ENCODE data around the gene OPCML.

The OPCML gene

DNA sequence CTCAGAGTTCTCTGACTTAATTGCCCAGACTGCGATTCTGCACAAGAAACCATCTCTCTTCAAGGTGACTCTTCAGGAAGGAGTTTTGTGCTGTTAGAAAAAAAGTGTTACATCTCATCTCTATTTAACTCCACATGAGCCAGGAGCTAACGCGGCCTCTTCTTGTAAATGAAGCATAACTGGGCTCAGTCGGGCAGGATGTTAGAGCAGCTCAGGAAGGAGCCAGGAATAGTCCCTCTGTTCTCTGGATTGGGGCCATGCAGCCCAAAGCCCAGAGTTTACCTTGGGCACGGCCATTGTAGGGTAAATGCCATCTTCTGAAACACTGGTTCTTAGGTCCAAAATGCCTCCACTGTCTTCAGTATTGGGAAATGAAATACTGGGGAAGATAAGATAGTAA is 760.6 kb downstream of the OPCML start:
- no peak for DNase-seq

DNA sequence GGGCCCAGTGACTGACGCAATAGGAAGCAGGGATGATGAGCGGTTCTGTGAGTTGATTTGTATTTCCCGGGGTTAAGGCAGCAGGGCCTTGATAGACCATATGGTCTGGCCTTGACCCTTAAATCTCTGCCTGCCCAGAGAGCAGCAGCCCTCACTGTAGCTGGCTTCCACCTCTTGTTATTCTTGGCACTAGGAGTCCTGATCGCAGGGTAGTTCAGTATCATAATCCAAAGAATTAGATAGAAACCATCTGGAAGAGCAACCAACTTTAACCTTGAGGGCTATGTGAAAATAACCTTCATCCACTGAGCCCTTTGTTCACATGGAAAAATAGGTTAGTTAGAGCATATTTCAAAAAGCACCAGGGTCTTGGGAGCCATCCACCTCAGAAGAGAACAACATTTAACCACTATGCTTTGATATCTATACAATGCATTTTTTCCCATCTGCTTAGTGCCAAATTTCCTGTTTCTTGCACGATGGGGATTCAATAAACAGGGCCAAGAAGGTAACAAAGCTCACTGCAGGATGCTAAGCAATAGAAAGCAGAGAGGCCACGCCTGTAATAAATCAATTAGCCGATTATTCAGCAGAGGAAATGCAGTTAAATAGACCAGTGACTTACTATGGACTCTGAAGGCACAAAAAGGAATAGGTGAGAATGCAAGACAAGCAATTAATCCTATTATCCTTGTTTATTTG is 761.3 kb downstream of the OPCML start:
- no peak for DNase-seq

DNA sequence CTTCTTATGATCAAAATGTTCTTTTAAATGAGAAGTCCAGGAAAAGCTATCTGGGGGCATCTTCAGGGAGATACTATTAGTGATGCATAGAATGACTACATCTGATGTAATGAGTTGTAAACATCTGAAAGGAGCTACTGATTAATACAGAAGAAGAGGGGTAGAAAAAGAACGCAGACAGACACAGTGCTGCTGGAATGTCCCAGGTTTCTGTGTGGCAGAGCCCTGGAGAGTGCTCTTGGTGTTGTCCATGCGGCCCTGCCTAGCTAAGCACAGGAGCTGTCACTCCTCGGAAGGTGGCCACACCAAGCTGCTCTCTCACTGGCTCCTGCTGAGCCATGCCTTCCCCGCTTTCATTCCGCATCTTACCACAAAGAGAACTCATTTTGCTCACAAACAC is 768.8 kb downstream of the OPCML start:
- no peak for DNase-seq

DNA sequence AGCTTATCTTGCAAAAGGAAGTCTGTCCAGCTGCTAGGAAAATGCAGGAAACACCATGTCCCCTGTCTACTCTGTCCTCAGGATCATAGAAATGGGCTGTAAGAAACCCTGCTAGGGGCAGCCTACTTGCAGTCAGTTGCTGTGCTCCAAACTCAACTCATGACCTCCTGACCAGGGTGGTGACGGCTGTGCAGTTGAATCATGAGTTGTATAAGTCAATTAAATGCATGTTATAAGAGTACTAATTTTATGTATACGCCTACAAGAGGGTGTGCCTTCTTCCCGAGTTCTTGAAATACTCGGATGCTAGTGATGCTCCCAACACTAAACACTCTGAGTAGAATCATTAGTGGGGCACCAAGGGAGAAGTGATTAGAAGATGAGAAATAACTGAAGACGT is 776.4 kb downstream of the OPCML start:
- DNase-seq, result no peak

DNA sequence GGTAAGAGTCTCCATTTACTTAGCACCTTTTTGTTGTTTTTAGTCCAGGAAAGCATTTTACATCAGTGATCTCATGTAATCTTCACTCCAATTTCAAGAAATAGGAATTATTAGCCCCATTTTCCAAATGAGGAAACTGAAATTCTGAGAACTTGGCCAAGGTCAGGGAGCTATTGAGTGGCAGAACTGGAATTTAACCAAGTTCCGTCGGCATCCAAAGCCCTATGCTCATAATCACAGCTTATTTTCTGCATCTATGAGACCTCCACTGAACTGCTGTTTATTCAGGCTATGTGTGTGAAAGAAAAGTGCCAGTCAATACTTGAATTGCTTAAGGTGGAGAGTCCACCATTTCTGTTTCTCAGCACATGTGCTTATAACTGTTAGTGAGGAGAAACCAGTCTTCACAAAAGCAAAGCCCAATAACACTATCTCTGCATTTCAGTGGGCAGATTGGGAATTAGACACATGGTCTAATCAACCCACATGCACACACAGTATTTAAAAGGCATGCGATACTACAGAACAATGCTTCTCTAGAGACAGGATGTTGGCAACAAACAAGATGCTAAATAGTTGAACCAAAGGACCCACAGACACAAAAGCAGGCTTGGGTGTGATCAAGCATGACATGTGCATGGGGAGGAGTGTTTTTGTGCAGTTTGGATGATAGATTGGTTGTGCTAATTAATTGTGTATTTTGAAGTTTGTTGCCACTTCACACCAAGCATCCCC is 780.6 kb downstream of the OPCML start:
- no peak for DNase-seq

DNA sequence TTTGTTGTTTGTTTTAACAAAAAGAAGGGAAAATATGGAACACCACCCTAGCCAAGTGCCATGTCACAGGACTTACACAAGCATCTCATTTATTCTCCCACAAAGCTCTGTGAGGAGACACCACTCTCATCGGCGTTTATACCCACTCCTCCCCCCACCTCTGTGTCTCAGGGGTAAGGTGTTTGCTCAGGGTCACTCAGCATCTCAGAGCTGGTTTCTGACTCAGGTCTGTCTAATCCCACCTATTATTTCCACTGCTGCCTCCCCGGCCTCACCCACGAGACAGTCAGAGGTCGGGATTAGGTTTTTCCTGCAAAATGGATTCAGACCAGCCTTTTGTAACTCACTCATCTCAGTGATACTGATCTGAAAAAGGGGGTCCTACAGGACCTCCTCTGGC is 786.0 kb downstream of the OPCML start:
- DNase-seq, result no peak

DNA sequence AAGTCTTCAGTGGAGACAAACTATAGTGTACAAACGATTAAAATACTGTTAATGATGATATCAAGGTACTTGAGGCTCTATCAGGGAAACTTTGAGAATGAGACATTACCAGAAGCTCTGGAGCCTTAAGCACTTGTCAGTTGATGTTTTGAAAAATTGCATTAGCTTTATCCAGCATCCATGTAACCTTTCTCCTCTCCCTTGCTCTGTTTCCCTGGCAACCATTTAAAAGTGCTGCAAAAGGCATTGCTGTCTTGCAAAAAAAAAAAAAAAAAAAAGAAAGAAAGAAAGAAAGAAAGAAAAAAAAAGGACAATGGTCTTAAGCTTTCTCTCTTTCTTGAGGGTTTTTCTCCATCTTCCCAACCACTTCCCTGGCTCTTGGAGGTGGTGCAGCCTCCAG is 787.0 kb downstream of the OPCML start:
- no peak for DNase-seq

DNA sequence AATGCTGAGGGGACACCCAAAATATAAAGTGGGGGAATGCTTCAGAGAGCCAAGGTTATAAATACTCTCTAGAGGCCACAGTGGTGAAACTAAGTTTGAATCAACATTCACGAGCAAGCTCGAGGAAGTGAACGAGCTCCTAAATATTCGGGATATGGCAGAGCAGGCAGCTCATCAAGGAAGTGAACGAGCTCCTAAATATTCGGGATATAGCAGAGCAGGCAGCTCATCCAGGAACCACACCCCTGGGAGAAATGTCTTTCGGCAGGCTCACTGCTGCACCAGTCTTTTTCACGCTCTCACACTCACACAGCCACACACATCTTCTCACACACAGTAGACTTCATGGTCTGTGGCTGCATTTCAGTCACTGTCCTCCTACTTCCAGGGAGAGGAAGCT is 787.5 kb downstream of the OPCML start:
- no peak for DNase-seq

DNA sequence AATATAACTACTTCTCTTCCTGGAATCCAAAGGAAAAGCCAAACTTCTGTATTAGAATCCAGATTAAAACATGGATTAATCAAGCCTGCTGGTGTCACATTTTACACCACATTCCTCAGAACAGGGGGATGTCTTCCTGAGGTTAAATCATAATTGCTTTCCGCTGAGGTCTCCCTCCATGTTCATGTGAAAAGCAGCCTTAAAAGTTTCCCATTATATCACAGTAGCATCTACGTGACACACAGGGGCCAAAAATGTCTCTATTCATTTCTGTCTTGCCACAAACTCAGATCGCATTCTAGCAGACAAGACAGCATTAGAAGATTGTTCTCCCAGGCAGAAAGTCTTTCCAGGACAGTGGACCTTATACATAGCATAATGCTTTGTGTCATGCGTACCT is 788.7 kb downstream of the OPCML start:
- no peak for DNase-seq

DNA sequence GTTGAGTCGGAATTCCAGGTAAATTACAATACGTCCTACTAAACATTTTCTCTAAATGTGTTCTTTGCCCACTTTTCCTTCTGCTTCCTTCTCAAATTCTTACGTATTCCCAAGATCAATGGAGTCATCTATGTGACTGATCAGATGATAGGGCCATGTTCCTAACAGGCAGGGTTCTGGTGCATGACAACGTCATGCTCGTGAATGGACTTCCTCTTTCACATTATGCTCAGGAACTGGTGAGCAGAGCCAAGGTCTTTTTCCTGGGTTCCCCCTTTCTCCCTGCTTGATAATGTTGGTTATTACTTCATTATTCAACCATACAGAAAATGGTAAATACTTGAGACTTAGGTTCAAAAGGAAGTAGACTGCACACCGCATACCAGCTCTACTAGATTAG is 789.4 kb downstream of the OPCML start:
- no peak for DNase-seq

DNA sequence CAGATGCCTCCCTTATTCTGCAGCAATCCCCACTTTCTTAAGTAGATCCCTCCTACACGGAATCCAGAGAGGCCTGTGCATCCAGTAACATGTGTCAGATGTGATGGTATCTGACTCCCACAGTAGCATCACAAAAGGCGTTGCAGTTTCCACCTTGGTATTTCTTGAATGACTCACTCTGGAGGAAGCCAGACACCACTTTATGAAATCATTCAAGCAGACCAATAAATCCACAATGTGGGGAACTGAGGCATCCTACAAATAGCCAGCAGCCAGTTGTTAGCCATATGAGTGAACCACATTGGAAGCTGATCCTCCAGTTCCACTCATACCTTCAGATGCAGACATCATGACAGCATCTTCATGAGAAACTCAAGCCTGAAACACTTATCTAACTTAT is 798.1 kb downstream of the OPCML start:
- no peak for DNase-seq

DNA sequence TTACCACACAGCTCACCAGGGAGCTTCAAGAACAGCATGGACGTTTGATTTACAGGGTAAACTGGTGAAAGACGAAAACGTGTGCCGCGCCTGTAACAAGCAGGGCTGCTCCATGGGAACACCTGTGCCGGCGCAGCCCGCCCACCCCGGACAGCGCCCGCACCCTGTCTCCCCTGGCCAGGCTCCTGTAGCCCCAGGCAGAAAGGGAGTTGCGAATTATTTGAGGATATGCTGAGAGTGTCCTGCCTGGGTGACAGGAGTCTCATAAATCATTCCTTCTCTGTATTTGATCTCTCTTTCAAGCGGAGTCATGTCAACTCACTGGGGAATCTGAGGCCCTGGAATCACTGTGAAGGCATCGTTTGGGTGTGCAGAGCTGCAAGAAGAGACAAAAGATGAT is 804.3 kb downstream of the OPCML start:
- no peak for DNase-seq

DNA sequence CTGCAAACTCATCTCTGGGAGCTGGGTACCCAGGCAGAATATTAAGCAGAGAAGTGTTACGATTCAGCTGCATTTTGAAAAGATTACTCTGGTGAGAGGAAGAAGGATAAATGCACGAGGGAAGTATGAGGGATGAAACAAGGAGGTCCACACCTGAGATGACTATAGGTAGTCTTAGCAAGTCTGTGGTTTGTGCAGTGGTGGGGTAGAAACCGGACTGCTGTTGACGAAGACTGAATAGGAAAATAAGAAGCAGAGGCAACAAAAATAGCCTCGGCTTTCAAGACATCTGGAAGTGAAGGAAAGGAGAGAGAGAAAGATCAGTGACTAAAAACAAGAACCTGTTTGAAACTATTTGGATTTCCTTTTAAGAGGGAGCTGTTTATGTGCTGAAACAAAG is 810.8 kb downstream of the OPCML start:
- DNase-seq, result no peak

DNA sequence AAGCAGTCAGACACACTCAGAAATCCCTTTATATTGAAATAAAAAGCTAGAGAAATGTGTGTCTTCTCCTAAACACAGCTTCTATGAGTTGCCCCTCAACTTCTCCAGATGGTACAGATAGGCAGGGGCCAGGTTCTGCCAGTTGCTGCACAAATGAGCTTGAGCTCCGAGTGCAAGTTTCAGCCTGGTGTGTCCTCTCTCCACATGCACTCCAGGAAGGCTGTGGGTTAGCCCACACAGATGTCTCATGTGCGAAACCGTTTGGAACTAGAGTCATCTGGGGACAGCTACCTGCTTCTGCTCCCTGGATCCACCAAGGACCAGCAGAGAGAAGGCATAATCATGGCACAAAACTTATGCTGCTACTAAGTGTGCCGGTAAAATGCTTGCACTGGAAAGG is 812.6 kb downstream of the OPCML start:
- DNase-seq, result no peak

DNA sequence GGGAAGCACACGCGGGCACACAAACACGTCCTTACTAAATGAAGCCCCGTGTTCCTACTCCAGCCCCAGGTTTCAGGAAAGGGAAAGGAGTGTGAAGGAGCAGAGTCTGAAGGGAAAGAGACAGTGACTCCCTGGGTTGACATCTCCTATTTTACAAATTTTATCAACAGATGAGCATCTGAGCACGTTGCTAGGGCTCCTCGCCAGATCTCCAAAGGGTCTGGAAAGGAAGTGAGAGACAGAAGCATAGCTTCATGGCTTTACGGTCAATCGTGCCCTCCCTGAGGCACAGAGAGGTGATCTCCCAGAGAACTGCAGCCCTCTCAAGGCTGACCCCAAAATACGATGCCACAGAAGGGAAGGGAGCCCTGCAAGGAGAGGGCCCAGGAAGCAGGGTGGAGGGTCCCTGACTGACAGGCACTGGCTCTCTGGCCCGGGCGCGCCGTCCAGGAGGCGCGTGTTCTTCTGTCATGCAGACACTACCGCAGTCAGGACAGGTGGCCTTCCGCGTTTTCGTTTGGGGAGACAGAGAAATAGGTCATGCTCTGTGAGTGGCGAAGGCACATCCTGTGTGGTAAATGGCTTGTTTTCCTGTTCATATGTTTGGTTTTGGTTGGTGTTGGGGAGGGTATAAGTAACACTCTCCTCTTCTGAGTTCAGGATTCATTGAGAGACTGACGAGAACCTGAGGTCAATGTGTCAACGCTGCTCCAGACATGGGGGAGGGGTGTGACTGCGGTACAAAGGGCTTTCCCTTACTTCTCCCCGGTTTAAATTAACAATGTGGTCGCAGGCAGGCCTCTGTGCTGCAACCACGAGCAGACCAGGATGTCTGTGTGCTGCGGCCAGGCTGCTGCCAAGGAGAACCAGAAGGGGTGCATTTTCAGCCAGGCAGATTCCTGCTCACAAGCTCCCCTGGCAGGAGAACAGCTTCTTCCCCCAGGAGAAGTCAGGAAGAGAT is 813.3 kb downstream of the OPCML start:
- no peak for DNase-seq

DNA sequence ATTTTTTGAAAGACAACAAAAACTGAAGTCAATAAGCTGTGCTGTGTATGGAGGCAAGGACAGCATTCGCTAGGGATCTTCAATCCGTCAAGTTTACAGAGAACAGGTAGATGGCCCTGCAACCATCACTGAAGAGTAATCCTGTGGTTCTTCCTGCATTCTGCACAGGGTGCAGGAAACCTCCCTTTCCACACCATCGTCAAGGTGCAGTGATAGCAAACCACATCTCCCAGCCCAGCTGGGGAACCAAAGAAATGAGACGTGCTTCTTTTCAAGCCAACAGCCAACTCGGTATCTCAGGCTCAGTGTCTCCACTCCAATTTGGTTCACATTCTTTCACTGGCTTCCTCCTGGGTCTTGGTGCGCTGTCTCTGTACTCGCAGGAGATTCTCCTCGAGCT is 814.5 kb downstream of the OPCML start:
- no peak for DNase-seq

DNA sequence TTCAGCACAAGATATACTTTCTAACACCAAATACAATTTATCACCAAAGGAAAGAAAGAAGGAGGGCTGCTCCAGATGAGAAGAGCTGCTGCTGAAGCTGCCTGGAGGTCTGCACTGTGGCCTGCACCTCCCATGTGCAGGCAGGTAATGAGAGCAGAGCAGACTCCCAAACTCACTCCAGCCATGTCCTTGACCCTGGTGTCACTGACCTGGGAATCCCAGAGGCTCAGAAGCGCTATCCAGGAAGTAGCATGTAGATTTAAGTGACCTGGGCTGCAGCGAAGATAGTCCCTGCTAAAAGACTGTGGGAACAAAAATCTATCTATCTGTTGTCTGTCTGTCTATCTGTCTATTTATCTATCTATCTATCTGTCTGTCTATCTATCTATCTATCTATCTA is 816.3 kb downstream of the OPCML start:
- no peak for DNase-seq

DNA sequence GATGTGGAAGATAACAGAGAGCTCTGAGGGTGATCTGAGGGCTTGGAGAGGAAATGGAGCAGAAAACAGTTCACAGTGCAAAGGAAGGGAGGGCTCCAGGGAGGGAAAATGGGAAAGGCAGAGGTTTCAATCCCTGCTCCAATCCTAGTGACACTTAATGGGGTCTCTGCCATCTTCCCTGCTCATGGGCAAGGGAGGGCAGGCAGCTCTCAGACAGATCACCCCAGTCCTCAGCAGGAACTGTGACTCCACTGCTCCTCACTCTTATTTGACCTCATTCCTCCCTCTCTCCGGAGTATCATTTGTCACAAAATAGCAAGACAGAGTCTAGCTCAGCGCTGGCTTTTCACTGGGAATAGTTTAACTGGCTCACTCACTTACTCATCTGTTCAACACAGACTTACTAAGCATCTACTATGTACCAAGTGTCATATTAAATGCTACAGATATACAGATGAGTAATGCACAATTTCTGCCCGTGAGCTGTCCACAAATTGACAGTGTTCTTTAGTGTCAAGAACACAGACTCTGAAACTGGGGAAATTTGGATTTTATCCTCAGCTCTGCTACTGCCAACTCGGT is 817.4 kb downstream of the OPCML start:
- no peak for DNase-seq

DNA sequence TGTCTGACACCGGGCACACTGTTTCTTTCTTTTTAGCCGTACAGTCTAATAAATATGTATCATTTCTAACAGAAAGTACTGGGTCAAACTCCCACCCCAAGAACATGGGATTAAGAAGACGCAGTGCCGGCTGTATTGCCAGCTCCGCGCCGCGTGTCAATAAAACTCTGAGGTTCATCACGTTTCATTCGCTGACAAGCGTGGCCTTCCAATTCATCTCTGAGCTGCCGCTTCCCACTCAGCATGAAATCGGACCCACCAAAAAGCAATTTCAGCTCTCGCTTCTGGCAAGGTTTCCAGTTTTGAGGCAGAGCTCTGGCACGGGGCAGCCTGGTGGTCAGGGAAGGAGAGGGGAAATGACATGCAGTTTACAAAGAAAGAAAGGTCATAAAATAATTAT is 819.8 kb downstream of the OPCML start:
- no peak for DNase-seq

DNA sequence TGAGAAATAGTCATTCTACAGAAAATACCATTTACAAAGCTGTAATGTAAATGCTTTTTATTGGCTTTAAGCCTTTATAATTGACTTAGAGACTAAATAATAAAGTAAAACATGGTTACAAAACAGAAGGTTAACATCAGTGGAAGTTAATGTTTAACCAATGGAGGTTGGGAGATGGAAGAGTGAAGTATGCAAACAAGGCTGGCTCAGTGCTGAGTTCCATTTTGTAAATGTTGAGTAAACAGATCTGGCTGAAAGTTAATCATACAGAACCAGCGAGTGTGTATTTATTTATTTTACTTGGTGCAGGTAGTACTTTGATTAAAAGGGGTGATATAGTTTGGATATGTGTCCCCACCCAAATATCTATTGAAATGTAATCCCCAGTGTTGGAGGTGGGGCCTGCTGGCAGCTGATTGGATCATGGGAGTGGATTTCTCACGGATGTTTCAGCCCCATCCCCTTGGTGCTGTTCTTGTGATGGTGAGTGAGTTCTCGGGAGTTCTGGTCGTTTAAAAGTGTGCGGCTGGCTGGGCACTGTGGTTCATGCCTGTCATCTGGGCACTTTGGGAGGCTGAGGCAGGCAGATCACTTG is 827.4 kb downstream of the OPCML start:
- no peak for DNase-seq

DNA sequence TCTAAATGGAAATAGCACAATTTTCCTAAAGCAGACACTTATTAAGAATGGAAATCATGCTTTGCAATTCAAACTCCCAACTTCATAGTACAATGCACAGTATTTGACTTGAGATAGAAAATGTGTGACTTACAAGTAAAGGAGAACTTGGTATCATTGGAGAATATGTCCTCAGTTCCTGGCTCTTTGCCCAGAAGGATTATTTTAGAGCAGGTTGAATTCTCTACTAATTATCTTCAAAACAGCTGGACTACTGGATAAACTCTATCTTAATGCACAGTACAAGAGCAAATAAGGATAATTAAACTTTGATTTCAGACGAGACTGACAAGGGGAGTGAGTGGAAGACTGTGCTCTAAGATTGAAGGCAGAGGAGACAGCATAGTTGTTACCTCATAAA is 839.4 kb downstream of the OPCML start:
- DNase-seq, result no peak

DNA sequence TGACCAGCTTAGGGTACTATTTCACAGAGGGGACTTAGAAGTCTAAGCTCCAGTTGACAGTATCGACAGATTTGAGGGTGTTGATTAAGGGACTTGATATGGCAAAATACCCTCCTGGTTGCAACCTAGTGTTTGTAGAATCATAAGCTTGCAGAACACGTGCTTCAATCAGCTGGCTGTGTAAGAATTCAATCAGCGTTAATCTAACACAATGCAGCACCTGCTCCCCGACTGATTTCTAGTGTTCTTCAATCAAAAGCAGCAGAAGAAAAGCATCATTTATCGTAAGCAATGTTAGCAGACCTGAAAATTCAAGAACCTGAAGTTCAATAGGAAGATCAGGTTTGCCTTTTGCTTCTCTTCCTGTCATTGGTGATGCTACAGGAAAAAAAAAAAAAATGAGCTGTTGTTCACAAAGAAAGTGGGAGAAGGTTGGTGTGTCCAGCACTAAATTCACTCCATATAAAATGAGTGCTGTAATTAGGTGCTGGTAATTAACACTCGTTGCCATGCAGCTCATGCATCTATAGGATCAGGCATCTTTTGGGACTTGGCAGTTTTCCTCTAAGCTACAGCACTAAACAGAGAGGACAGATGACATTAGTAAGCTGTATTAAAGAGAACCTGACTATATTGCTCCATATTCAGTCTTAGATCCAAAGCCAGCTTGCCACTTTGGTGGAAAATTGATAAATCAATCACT is 840.3 kb downstream of the OPCML start:
- no peak for DNase-seq

Measured in NCI-H187 treated with DMSO at 0.1 percent for 48 hours (cell line).